OCI-LY3 (cell line): ENCODE results near the gene FBXW10B.
"Not testable (repeated sequence)": the region's sequence is repeated elsewhere in the genome, so short reads cannot be mapped to it uniquely, and the experiment has no call there.

Experiments
- EZH2phosphoT487 ChIP-seq: fragments of 200-600 bp; shearing (Covaris generic); IDR thresholded peaks from 2 replicates; pipeline ENCODE4 v1.6.1; 2018; ENCODE audit warnings: antibody characterized with exemption, mixed run types, low read depth
- TF ChIP-seq, protein P1 (sequence below): fragments of 200-600, 300-600 bp; sonication (generic); IDR thresholded peaks from 2 replicates; pipeline ENCODE4 v1.5.1; 2014; ENCODE audit warnings: antibody characterized with exemption, low read length, low read depth

DNA sequence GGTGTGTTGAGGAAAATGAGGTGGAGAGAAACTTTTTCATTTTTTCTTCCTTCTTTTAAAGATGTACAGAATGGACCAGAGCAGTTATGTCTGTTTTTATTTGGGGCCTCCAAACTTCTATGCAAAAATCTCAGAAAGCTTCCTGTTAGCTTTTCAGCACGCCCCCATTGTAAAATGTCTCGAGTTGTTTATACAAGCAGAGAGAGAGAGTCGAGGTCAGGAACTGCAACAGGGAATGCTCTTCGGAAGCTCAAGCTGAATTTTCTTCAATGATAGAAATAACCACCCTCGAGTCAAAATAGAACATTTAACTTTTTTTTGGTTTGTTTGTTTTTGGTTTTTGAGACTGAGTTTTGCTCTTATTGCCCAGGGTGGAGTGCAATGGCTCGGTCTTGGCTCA lies 3.7 kb downstream of the FBXW10B start:
- TF ChIP-seq, protein P1, sequence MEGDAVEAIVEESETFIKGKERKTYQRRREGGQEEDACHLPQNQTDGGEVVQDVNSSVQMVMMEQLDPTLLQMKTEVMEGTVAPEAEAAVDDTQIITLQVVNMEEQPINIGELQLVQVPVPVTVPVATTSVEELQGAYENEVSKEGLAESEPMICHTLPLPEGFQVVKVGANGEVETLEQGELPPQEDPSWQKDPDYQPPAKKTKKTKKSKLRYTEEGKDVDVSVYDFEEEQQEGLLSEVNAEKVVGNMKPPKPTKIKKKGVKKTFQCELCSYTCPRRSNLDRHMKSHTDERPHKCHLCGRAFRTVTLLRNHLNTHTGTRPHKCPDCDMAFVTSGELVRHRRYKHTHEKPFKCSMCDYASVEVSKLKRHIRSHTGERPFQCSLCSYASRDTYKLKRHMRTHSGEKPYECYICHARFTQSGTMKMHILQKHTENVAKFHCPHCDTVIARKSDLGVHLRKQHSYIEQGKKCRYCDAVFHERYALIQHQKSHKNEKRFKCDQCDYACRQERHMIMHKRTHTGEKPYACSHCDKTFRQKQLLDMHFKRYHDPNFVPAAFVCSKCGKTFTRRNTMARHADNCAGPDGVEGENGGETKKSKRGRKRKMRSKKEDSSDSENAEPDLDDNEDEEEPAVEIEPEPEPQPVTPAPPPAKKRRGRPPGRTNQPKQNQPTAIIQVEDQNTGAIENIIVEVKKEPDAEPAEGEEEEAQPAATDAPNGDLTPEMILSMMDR: not testable (repeated sequence)
- not testable (repeated sequence) for TF ChIP-seq EZH2phosphoT487
